ENCODE data around the gene ARHGEF28.

DNA sequence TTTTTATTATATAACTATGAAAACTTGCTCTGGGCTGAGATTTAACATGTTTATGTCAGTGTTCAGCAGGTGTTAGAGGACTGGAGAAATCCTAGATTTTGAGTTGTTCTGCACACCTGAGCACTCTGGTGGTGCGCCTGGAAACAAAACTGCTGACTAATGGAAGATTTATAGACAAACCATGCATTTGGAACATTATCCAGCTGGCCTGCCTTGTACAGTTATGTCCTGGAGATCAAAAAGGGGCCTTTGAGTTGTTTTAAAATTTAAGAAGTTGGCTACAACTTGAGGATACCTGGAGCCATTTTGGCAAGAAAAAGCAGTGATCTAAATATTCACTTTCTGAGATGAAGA lies 5.7 kb upstream of the ARHGEF28 start:
- TF ChIP-seq CTCF (IDR thresholded peaks at IDR 0.05) (no peak), EZH2 (IDR thresholded peaks at IDR 0.05; ENCODE audit: borderline replicate concordance, insufficient read depth, low read depth, low read length, poor library complexity, severe bottlenecking) (no peak)

Measured in B cell (primary cell).